Ishikawa (cell line): Measurements from ENCODE around the gene NHLRC2.

Source experiments
- CEBPB ChIP-seq: IDR thresholded peaks from 2 replicates; pipeline ENCODE4 v1.6.1; 2012
- CREB1 ChIP-seq: IDR thresholded peaks from 2 replicates; pipeline ENCODE4 v1.6.1; 2012; ENCODE audit warnings: low read depth
- EGR1 ChIP-seq: IDR thresholded peaks from 2 replicates; pipeline ENCODE4 v1.6.1; 2012
- EP300 ChIP-seq: IDR thresholded peaks from 2 replicates; pipeline ENCODE4 v1.6.1; 2012; ENCODE audit warnings: borderline replicate concordance
- FOXM1 ChIP-seq: IDR thresholded peaks from 2 replicates; pipeline ENCODE4 v1.6.1; 2012; ENCODE audit warnings: low read depth, borderline replicate concordance
- MAX ChIP-seq: IDR thresholded peaks from 2 replicates; pipeline ENCODE4 v1.6.1; 2012
- NFIC ChIP-seq: IDR thresholded peaks from 2 replicates; pipeline ENCODE4 v1.6.1; 2012
- RAD21 ChIP-seq: IDR thresholded peaks from 2 replicates; pipeline ENCODE4 v1.6.1; 2012; ENCODE audit warnings: low read depth
- REST ChIP-seq: IDR thresholded peaks from 2 replicates; pipeline ENCODE4 v1.6.1; 2012; ENCODE audit warnings: low read depth, mild to moderate bottlenecking
- TAF1 ChIP-seq: IDR thresholded peaks from 2 replicates; pipeline ENCODE4 v1.6.1; 2012; ENCODE audit warnings: low read depth, mild to moderate bottlenecking
- TCF12 ChIP-seq: IDR thresholded peaks from 2 replicates; pipeline ENCODE4 v1.6.1; 2012; ENCODE audit warnings: low read depth
- TEAD4 ChIP-seq: IDR thresholded peaks from 2 replicates; pipeline ENCODE4 v1.6.1; 2012
- USF1 ChIP-seq: IDR thresholded peaks from 2 replicates; pipeline ENCODE4 v1.6.1; 2012
- YY1 ChIP-seq: IDR thresholded peaks from 2 replicates; pipeline ENCODE4 v1.6.1; 2012; ENCODE audit warnings: low read depth
- ZBTB7A ChIP-seq: IDR thresholded peaks from 2 replicates; pipeline ENCODE4 v1.6.1; 2012; ENCODE audit warnings: low read depth

NHLRC2 gene

GRCh38 chr10:113859261-113859660 lies 4.8 kb downstream of the NHLRC2 start:
- TF ChIP-seq NFIC (no peak), USF1 (no peak), TEAD4 (no peak), MAX (no peak), TCF12 (no peak)

- TF ChIP-seq TCF12 (no peak), RAD21 (no peak), MAX (no peak), USF1 (no peak), ZBTB7A (no peak), TAF1 (no peak), FOXM1 (no peak), TEAD4 (no peak), YY1 (no peak), REST (no peak), CREB1 (no peak), EGR1 (no peak), NFIC (no peak), EP300 (no peak), CEBPB (no peak)
Observed at GRCh38 chr10:113865901-113866300, 11.4 kb downstream of the NHLRC2 start.

GRCh38 chr10:113866551-113867394 lies 12.3 kb downstream of the NHLRC2 start:
- no peak for TF ChIP-seq ZBTB7A
- TF ChIP-seq CREB1: no peak
- TF ChIP-seq TAF1: no peak
- TF ChIP-seq USF1: no peak
- TF ChIP-seq REST: no peak
- no peak for TF ChIP-seq TCF12
- no peak for TF ChIP-seq YY1
- TF ChIP-seq NFIC: no peak
- no peak for TF ChIP-seq RAD21
- TF ChIP-seq FOXM1: no peak
- no peak for TF ChIP-seq MAX
- no peak for TF ChIP-seq TEAD4
- no peak for TF ChIP-seq EGR1
- no peak for TF ChIP-seq EP300
- TF ChIP-seq CEBPB: no peak

- TF ChIP-seq MAX (no peak), REST (no peak), EP300 (no peak), YY1 (no peak), TCF12 (no peak), TAF1 (no peak), FOXM1 (no peak), TEAD4 (no peak), ZBTB7A (no peak), CREB1 (no peak), RAD21 (no peak), CEBPB (no peak)
Observed at GRCh38 chr10:113867904-113868303, 13.4 kb downstream of the NHLRC2 start.
